ENCODE measurements around the gene TMC1. TPM values are rescaled to one million over a fixed set of nuclear protein-coding genes. Genes with fewer than 3 reads are reported as not detected.

TMC1 gene
- polyA plus RNA-seq, 2 of the 4 experiments (the other 2 are of a cell fraction), result 0.12 to 0.17 TPM

GRCh38 chr9:72623156-72623555 is 101.7 kb downstream of the TMC1 start:
- TF ChIP-seq TFCP2L1 (CRISPR knock-in tag; IDR thresholded peaks at IDR 0.05) (no peak), RFX5 (IDR thresholded peaks at IDR 0.05) (no peak), HEYL (CRISPR knock-in tag; IDR thresholded peaks at IDR 0.05) (no peak), FOSB (CRISPR knock-in tag; IDR thresholded peaks at IDR 0.05) (no peak), CBX8 (IDR thresholded peaks at IDR 0.05) (no peak), EHMT2 (IDR thresholded peaks at IDR 0.05; ENCODE audit: low read depth) (no peak), PHF8 (IDR thresholded peaks at IDR 0.05; ENCODE audit: borderline replicate concordance, low read depth) (no peak), EHF (CRISPR knock-in tag; IDR thresholded peaks at IDR 0.05) (no peak), REST (IDR thresholded peaks at IDR 0.05) (no peak), EP300 (IDR thresholded peaks at IDR 0.05) (no peak), CHD2 (IDR thresholded peaks at IDR 0.05; ENCODE audit: low read length, partially characterized antibody) (no peak), CBX2 (IDR thresholded peaks at IDR 0.05; ENCODE audit: borderline replicate concordance, low read depth) (no peak), JUNB (IDR thresholded peaks at IDR 0.05) (no peak), MAZ (IDR thresholded peaks at IDR 0.05; ENCODE audit: borderline replicate concordance, low read depth, low read length) (no peak), NR3C1 (IDR thresholded peaks at IDR 0.05) (no peak)
- TF ChIP-seq, protein P1, sequence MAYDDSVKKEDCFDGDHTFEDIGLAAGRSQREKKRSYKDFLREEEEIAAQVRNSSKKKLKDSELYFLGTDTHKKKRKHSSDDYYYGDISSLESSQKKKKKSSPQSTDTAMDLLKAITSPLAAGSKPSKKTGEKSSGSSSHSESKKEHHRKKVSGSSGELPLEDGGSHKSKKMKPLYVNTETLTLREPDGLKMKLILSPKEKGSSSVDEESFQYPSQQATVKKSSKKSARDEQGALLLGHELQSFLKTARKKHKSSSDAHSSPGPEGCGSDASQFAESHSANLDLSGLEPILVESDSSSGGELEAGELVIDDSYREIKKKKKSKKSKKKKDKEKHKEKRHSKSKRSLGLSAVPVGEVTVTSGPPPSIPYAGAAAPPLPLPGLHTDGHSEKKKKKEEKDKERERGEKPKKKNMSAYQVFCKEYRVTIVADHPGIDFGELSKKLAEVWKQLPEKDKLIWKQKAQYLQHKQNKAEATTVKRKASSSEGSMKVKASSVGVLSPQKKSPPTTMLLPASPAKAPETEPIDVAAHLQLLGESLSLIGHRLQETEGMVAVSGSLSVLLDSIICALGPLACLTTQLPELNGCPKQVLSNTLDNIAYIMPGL (CRISPR knock-in tag; IDR thresholded peaks at IDR 0.05; ENCODE audit: borderline replicate concordance), result no peak
- no peak for ATAC-seq
- CTCF ChIA-PET, result interaction anchor here (1.3 to 4.9 kb wide), 3 partner anchors 11 to 342 kb away, joined by 3 to 14 read pairs (median 10); no protein-coding TSS in a partner anchor
- no peak for FAIRE-seq
- Histone ChIP-seq H3K9me3 (no peaks in the 10 kb centered on the region), H3K4me3 (no peak overlapping the region), H3K27ac (no peak overlapping the region), H3K4me2 (no peak overlapping the region), H3K4me1 (no peaks in the 10 kb centered on the region)
- POLR2A ChIA-PET, result no interaction called here
- DNase-seq (ENCODE audit: low read depth in 1 of 2, low spot score in 1 of 2), result no peak
- 52% methylated on average over 2 of the region's 2 CpGs for WGBS (ENCODE audit: missing lambda C conversion rate)

GRCh38 chr9:72627147-72627546 is 105.7 kb downstream of the TMC1 start:
- no peaks in the 10 kb centered on the region for H3K9me3 ChIP-seq
- CTCF ChIA-PET, result no interaction called here
- no peak for FAIRE-seq
- H3K27ac ChIP-seq, result no peak overlapping the region
- WGBS (ENCODE audit: missing lambda C conversion rate), result 90% methylated on average over 2 of the region's 2 CpGs
- ATAC-seq, result no peak
- TF ChIP-seq HEYL (CRISPR knock-in tag; IDR thresholded peaks at IDR 0.05) (no peak), CBX2 (IDR thresholded peaks at IDR 0.05; ENCODE audit: borderline replicate concordance, low read depth) (no peak), JUN (IDR thresholded peaks at IDR 0.05) (no peak), RARB (CRISPR knock-in tag; IDR thresholded peaks at IDR 0.05) (no peak), RAD21 (conservative IDR thresholded peaks at IDR 0.05 in 1 of 2, IDR thresholded peaks at IDR 0.05 in 1 of 2) (no peak), TFCP2L1 (CRISPR knock-in tag; IDR thresholded peaks at IDR 0.05) (no peak), REST (IDR thresholded peaks at IDR 0.05) (no peak), EP300 (IDR thresholded peaks at IDR 0.05) (no peak), JUNB (IDR thresholded peaks at IDR 0.05) (no peak), ESRRA (IDR thresholded peaks at IDR 0.05; ENCODE audit: borderline replicate concordance, low read length) (no peak), MAFK (IDR thresholded peaks at IDR 0.05; ENCODE audit: partially characterized antibody) (no peak), RCOR1 (IDR thresholded peaks at IDR 0.05; ENCODE audit: low read depth, low read length) (no peak), GATA3 (IDR thresholded peaks at IDR 0.05; ENCODE audit: borderline replicate concordance) (no peak), HDAC2 (IDR thresholded peaks at IDR 0.05) (no peak), MAZ (IDR thresholded peaks at IDR 0.05; ENCODE audit: borderline replicate concordance, low read depth, low read length) (no peak), HOXA7 (CRISPR knock-in tag; IDR thresholded peaks at IDR 0.05) (no peak), NR3C1 (IDR thresholded peaks at IDR 0.05) (no peak), EHF (CRISPR knock-in tag; IDR thresholded peaks at IDR 0.05) (no peak), ZFP36 (IDR thresholded peaks at IDR 0.05; ENCODE audit: borderline replicate concordance, partially characterized antibody) (no peak)
- TF ChIP-seq, protein P2, sequence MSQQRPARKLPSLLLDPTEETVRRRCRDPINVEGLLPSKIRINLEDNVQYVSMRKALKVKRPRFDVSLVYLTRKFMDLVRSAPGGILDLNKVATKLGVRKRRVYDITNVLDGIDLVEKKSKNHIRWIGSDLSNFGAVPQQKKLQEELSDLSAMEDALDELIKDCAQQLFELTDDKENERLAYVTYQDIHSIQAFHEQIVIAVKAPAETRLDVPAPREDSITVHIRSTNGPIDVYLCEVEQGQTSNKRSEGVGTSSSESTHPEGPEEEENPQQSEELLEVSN (IDR thresholded peaks at IDR 0.05; ENCODE audit: borderline replicate concordance, low read depth), result no peak
- DNase-seq (ENCODE audit: low read depth in 1 of 2, low spot score in 1 of 2), result no peak
- no peak overlapping the region for H3K4me3 ChIP-seq
- POLR2A ChIA-PET, result no interaction called here
- H3K4me1 ChIP-seq, result no peaks in the 10 kb centered on the region
- no peak overlapping the region for H3K4me2 ChIP-seq

Measured in A549 (cell line).